Heart left ventricle (tissue), 13 donors: ENCODE data around the gene MORC1.

ENCODE experiments used
- CTCF ChIP-seq, 12 donors: fragments of 200-600 bp; sonication (generic) in 4 of 12; IDR thresholded peaks; one replicate each; pipeline versions ENCODE4 v1.5.0 to v1.8.0; 2018 to 2022; ENCODE audit warnings: antibody characterized with exemption in 12 of 12, mild to moderate bottlenecking in 5 of 12
- POLR2A ChIP-seq, 2 donors: fragments of 450-650 bp; IDR thresholded peaks; one replicate each; pipeline ENCODE4 v1.6.1; 2017; ENCODE audit warnings: antibody characterized with exemption in 2 of 2, mild to moderate bottlenecking in 2 of 2, moderate library complexity in 2 of 2
- donor health status: ischemic (EF 13 %, LVEDD 7.1; RV severe dilation, severe dysfunction).
- donor health status: DM: no; HTN: yes; CAD: no.
- donor health status: DM: no; HTN: no; CAD: no.
- donor health status: ischemic (EF 25% LVEDD 6.9; RV normal size, moderate dysfunction).
- donor health status: ischemic (EF 25% LVEDD 5.7; RV mildly dilated, moderate dysfunction).
- donor health status: ischemic (EF 35%, LVEDD 5.7; RV mildly dilated, moderate dysfunction).
- donor health status: nonischemic (EF 11% LVEDD 7.7; RV severe dilation, severe dysfunction).
- donor health status: DM: yes; HTN: yes; CAD: no.
- donor health status: PGD.
- donor health status: ischemic (EF 29% LVEDD 5.4; RV normal size, mild dysfunction).
- donor health status: nonischemic (EF 23%, LVEDD 6.1; RV moderate dilation, normal function).

GRCh38 chr3:108973019-108973418 lies 144.9 kb downstream of the MORC1 start:
- TF ChIP-seq CTCF (IDR thresholded peaks at IDR 0.05) (no peak), POLR2A (IDR thresholded peaks at IDR 0.05) (no peak)
